Measurements from ENCODE around the gene LCMT1.
"Not testable (repeated sequence)": the region's sequence is repeated elsewhere in the genome, so short reads cannot be mapped to it uniquely, and the experiment has no call there.

The LCMT1 gene

DNA sequence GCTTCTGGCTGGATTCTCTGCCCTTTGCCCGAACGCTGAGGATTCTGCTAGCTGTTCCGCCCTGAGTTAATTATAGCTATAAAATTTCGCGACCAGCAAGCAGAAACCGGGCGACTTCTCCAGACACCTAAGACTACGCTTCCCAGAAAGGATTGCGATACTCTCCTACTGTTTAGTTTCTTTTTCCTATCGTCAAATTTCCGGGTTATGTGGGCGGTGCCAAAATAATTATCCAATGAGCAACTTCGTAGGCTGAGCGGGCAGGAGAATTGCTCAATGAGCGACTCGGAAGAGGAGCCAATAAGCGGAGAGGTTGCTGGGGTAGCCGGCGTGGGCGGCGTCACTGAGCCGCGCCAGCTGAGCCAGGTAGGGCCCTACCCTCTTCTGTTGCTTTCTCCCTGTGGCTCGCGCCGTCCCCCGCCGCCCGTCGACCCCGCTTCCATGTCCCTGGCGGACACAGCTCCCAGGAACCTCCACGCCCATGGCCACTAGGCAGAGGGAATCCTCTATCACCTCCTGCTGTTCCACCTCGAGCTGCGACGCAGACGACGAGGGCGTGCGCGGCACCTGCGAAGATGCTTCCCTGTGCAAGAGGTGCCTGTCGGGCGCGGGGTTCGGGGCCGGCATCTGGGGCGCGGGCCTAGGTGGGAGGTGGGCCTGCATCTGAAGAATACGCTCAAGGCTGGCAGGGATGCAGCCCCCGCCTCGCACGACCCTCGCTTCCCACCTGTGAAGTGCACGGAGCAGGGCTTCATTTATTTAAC, at the start of gene LCMT1:
Gene LCMT1 (plus strand): TSS at position 340 of the 764 bp plus-strand sequence. CDS start 142 bp downstream, at position 482.
- peak; percentile 100 for DNase-seq
- in situ Hi-C loops (cut with HindIII; ENCODE audit: low pct_ligation_motif_present, low pct_unique_long_range_greater_than_20kb, low sequenced_read_pairs) = no loop called here

DNA sequence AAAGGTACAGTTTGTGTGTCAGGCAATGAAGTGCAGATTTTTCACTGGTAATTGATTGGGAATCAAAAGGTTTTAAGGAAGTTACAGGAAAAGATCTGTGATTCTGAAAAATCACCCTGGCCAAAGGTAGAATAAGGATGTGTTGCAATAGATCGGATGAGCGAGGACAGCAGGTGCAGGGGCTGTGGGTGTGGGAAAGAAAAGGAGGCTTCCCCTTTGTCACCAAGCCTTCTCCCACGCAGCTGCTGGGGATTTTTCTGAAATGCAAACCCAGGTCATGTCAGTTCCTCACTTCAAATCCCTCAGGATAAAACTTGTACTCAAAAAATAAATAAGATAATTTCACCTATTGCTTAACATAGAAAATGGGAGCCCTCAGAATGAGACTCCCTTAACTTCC, 48.4 kb upstream of the LCMT1 start:
- no peak for DNase-seq
- in situ Hi-C loops (cut with HindIII; ENCODE audit: low pct_ligation_motif_present, low pct_unique_long_range_greater_than_20kb, low sequenced_read_pairs) = no loop called here

DNA sequence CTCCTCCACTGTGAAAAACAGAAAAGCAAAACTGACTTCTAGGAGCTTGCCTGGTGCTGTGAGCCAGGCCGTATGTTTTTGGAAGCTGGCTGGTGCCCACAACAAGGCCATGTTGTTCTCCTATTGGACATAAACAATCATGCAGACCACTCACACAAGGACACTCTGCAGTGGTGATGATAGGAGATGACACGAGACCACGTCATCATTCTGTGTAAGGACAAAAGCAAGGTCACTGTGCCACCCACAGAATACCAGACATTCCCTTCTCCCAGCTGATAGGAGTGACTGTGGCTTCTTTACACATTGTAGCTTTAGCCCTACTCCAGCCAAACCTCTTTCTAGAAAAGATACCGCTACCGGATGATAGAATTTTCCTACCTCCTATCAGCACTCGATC, 47.7 kb upstream of the LCMT1 start:
- in situ Hi-C loops (cut with HindIII; ENCODE audit: low pct_ligation_motif_present, low pct_unique_long_range_greater_than_20kb, low sequenced_read_pairs) = no loop called here
- no peak for DNase-seq

DNA sequence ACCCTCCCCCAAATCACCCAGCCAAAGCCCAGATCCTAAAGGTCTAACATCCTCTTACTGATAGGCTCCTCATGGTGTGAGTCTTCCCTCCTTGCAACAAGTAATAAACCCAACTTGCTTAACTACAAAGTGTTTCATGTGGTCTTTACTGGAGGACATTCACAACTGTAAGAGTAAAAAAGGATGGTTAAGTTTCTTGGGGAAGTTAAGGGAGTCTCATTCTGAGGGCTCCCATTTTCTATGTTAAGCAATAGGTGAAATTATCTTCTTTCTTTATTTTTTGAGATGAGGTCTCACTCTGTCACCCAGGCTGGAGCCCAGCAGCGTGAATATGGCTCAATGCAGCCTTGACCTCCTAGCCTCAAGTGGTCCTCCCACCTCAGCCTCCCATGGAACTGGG, 47.3 kb upstream of the LCMT1 start:
- in situ Hi-C loops (cut with HindIII; ENCODE audit: low pct_ligation_motif_present, low pct_unique_long_range_greater_than_20kb, low sequenced_read_pairs); DNase-seq: not testable (repeated sequence)

DNA sequence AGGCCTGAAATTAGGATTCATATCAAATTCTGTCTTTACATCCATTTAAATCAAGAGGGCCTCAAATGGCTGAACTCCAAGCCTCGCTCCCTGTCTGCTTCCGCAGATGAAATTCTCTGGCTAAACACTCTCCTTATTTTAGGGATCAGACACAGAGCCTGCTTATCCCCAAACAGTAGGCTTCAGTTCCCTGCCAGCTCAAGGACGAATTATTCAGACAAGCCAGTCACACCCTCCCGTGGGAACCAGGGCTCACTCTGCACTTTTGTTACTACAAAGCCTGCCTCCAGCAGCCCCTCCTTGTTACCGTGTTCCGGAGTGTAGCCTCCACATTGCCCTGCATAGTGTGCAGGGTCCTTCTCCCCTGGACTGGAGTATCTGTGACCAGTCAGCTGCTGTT, 46.6 kb upstream of the LCMT1 start:
- in situ Hi-C loops (cut with HindIII; ENCODE audit: low pct_ligation_motif_present, low pct_unique_long_range_greater_than_20kb, low sequenced_read_pairs) = no loop called here

DNA sequence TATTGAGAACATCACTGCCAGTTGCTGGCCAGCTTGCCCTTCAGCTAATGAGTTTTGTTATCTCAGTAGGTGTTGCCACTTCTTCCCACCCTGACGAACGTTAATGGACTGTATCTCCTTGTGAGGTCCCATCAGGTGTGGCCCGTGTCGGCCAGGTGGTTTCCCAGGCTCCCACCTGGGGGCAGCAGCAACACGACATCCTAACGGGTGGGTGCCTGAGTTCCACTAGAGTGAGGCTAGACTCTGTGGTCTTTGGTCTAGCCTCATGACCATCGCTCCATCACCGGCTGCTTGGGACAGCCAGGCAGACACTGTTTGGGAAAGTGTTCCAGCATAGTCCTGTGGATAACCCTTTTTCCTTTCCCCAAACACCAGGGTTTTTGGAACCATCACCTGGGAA, 45.6 kb upstream of the LCMT1 start:
- in situ Hi-C loops (cut with HindIII; ENCODE audit: low pct_ligation_motif_present, low pct_unique_long_range_greater_than_20kb, low sequenced_read_pairs) = no loop called here
- no peak for DNase-seq

More for the DNA sequence above, 46.6 kb upstream of the LCMT1 start:
- DNase-seq = no peak

DNA sequence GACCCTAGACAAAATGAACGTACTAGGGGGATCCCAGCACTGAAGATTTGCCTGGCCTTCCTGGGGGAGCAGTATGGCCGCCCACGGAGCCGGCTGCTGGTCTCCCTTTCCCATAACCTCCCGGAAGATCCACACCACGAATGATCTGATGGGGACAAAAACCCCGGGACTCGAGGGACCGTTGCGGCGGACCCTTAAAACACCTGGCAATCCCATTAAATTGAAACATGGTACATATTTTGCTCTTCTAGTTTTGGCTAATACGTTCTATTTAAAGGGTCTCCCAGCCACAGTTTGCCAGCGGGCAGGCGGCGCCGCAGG, 45.2 kb upstream of the LCMT1 start:
- no peak for DNase-seq
- in situ Hi-C loops (cut with HindIII; ENCODE audit: low pct_ligation_motif_present, low pct_unique_long_range_greater_than_20kb, low sequenced_read_pairs) = no loop called here

DNA sequence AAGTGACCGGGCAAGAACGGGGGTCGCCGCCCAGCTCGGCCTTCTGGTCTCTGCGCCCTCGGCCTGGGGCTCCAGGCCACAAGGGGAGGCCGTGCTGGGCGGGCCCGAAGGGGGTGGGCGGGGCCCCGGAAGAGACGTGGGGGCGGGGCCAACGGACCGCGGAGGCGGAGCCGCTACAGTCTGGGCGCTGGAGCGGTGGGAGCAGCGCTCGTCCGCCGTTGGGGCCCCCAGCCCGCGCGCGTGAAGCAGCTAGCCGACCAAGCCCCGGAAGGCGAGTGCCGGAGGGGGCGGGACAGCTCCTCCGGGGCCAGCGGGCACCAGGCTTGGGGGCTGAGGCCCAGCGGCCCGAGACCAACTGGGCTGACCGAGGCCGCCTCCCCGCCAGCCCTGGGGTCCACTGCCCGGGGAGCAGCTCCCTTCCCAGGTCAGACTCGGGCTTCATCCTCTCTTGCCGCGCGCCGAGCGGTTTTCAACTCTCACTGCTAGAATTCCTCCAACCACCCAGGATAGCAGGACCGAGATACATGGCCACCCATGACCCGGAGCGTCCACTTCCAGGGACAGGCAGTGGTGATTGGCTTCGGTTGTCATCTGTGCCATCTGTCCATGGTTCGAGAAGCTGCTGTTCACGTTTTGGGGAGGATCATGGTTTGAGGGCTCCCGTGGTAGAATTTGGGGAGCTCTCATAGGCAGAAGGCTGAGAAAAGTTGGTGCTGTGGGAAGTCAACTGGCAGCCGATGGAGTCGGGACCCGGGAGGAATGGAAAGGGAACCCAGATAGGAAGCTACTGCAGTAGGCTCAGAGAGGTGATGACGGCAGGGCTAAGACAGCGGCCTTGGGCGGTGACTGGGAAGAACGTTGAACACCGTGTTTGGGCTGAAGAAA, 44.6 kb upstream of the LCMT1 start:
- in situ Hi-C loops (cut with HindIII; ENCODE audit: low pct_ligation_motif_present, low pct_unique_long_range_greater_than_20kb, low sequenced_read_pairs) = no loop called here
- peak; percentile 84 for DNase-seq

DNA sequence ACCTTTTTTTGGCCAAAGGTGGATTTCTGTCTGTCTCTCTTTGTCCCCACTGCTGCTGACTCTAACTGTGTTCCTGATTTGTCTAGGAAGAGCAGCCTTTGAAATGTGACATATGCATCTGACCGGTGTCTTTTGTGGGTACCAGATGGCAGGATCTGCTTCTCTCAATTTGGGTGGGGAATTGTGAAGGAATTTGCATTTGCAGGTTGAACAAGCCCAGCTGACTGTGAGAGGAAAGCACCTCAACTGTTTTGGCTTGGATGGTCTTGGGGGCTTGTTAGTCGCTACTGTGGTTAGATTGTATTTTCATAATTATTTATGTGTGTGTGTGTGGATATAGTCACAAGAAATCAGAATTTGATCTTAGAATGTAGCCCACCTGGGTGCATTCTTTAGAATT, 37.7 kb upstream of the LCMT1 start:
- in situ Hi-C loops (cut with HindIII; ENCODE audit: low pct_ligation_motif_present, low pct_unique_long_range_greater_than_20kb, low sequenced_read_pairs) = no loop called here

DNA sequence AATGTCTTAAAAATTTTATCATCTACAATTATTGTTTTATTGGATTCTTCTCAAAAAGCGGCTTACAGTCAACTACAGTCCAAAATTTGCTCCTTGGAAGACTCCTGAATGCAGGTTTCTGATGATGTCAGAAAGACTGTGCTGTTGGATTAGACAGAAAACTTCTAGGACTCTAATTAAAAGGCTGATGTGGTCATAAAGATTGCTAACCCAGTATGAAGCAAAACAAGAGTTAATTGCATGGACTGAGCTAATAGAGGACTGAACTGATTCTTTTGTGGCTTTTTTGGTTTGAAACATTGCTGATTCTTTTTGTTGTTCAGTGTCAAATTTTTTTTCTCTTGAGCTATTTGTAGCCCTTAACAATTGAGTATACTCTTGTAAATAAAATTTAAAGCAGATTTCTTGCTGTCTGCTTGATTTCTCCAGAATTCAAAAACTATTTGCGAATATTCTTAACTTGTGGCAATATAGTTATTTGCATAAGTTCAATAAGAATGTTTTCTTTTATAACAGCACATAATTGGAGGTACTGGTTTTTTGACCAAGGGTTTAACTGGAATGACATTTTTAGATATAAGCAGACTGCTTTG, 33.1 kb upstream of the LCMT1 start:
- no peak for DNase-seq
- in situ Hi-C loops (cut with HindIII; ENCODE audit: low pct_ligation_motif_present, low pct_unique_long_range_greater_than_20kb, low sequenced_read_pairs) = no loop called here

More for the DNA sequence above, 37.7 kb upstream of the LCMT1 start:
- no peak for DNase-seq

DNA sequence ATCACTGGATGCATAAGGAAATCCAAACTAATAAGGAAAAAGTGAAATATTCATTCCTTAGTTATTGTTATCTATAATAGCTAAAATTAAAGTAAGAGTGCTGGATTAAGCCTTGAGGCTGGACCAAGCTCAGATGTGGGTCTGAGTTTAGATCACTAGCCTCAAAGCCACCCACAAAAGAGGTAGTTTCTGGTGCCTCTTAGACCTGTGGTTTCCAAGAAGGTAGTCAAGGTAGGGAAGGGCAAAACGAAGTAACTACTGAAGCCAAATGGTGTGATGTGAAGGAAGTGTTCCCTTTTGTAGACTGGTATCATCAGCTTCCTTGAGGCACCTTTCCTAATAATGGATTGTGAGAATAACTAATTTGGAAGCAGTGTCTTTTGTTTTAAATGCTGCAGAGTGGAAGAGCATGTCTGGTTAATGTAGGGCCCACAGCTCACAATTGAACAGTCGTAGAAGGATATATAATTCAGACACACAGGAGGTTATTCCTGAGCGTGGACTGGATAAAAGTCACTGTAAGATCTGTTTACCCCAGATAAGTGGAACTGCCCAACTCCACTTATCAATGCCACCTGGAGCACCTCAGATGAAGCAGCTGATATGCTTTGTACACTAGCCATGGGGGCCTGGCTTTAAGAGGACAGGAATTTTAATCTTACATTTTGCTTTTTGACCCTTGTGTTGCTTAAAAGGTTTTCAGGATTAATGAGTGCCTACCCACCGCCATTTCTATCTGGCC, 31.7 kb upstream of the LCMT1 start:
- in situ Hi-C loops (cut with HindIII; ENCODE audit: low pct_ligation_motif_present, low pct_unique_long_range_greater_than_20kb, low sequenced_read_pairs) = no loop called here
- DNase-seq = no peak

DNA sequence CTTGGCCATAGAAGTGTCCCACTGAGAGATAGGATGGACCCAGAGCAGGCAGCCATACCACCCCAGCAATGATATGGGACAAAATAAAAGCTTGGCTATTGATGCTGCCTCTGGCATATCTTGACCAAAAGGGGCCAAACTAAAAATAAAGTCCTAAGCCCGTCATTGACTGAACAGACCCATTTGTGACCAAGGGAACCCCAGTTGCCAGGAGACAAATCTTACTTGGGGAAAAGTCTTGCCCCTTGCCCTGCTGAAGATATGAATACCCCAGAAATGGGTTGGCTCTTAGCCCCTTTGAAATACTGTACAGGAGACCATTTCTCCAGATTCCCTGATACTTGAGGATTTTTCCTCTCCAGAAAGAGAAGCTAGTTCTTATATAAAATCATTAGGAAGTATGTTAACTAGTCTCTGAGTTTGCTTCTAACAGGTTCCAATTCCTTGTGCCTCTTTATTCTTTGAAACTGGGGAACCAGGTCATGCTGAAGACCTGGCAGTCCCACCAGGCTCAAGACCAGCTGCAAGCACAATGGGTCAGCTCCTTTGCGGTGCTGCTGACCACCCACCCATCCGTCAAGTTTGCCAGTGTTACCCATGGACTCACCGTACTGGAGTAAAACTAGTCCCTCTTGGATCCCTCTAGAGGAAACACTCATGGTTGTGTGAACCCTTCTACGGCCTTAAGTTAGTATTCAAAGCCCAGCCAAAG, 31.0 kb upstream of the LCMT1 start:
- in situ Hi-C loops (cut with HindIII; ENCODE audit: low pct_ligation_motif_present, low pct_unique_long_range_greater_than_20kb, low sequenced_read_pairs) = no loop called here

DNA sequence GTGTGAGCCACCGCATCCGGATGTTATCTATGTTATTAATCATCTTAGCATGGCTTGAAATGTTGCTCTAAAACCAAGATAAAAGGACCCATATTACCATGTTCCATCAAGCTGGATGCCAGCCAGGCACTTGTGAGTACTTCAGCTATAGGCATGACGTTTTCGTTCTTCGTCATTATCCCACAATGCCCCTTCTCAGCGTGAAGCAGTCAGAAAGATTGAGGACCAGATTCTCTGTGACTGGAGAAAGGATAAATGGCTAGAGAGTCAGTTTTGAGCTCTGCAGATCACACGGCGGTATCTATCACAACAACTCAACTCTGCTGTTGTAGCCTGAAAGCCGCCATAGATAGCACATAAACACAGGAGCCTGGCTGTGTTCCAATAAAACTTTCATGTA, 29.8 kb upstream of the LCMT1 start:
- no peak for DNase-seq
- in situ Hi-C loops (cut with HindIII; ENCODE audit: low pct_ligation_motif_present, low pct_unique_long_range_greater_than_20kb, low sequenced_read_pairs) = no loop called here

More for the DNA sequence above, 31.0 kb upstream of the LCMT1 start:
- DNase-seq = no peak

DNA sequence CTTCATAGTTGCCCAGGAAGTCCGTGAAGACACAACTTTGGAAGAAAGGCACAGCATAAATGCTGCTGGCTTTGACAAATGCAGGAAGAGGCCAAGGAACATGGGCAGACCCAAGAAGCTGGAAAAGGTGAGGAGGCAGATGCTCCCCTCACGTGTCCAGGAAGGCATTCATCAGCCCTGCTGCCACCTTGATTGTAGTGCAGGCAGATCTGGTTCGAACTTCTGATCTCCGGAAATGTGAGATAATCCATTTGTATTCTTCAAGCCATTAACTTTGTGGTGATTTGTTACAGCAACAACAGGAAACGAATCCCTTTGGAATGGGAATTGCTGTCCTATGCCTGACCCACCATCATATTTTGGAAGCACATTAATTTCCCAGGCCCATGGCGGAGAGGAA, 28.5 kb upstream of the LCMT1 start:
- DNase-seq = no peak
- in situ Hi-C loops (cut with HindIII; ENCODE audit: low pct_ligation_motif_present, low pct_unique_long_range_greater_than_20kb, low sequenced_read_pairs) = no loop called here

DNA sequence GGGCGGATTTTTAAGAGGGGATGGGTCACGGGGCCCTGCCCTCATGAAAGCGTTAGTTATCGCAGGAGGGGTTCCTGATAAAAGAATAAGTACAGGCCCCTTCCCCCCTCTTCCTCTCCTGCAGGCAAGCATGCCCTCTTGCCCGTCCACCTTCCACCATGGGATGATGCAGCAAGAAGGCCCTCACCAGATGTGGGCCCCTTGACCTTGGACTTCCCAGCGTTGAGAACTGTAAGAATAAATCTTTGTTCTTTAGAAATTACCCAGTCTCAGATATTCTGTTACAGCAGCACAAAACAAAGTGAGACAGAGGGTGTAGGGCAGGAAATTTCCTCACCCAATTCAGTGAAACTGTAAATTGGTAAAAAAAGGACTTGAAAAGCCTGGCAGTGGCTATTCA, 27.8 kb upstream of the LCMT1 start:
- in situ Hi-C loops (cut with HindIII; ENCODE audit: low pct_ligation_motif_present, low pct_unique_long_range_greater_than_20kb, low sequenced_read_pairs) = no loop called here
- no peak for DNase-seq

DNA sequence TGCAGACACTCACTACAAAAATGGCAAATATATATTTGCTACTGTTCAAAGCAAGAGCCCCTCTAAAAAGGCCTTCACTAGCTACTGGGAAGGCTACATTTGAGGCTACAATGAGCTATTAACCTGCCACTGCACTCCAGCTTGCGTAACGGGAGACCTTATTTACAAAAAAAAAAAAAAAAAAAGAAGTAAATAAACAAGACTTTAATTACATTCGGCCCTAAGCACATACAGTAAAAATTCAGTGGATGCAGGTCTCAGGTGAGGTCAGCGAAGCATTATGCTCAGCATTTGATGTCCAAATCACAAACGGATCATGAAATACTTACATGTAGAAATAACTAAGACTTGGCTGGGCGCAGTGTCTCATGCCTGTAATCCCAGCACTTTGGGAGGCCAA, 26.7 kb upstream of the LCMT1 start:
- DNase-seq = no peak
- in situ Hi-C loops (cut with HindIII; ENCODE audit: low pct_ligation_motif_present, low pct_unique_long_range_greater_than_20kb, low sequenced_read_pairs) = no loop called here

DNA sequence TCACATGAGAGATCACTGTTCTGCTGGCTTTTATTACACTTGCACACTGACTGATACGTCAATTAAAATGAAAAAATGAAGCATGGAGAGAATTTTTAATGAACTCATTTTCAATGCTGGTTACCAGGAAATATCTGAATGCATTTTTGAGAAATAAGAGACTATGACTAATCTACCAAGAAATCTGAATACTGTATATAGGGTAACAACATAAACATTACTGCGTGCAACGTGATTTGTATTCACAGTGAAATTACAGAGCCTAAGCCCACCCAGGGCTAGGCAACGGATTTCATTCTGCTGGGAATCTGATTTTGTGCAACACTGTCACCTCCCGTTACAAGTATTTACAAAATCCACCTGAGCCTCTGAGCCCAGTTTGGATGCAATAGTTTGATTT, 23.8 kb upstream of the LCMT1 start:
- in situ Hi-C loops (cut with HindIII; ENCODE audit: low pct_ligation_motif_present, low pct_unique_long_range_greater_than_20kb, low sequenced_read_pairs) = no loop called here
- DNase-seq = no peak

DNA sequence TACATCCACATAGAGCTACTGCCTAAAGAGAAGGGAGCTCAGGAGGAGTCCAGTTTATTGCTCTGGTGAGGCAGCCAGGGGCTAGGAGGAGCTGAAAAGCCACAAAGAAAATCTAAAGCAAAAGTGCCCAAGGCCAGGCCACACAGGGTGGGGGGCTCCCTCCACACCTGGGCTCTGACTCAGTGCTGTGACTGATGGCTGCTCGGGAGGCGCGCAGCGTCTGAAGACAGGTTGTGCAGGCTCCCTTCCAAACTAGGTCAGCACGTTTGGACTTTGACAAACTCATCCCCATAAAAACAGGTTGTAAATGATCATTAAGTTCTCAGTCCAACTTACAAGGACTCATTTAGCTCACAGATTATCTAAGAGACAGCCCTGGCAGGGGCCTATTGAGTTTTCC, 22.2 kb upstream of the LCMT1 start:
- DNase-seq = no peak
- in situ Hi-C loops (cut with HindIII; ENCODE audit: low pct_ligation_motif_present, low pct_unique_long_range_greater_than_20kb, low sequenced_read_pairs) = no loop called here
